GM18526 (cell line): ENCODE results near the gene WIPF1.
A peak's percentile ranks its signal among the peaks of the same experiment; 100 is the strongest.

Experiments
- POLR2A ChIP-seq: IDR thresholded peaks from 3 replicates; pipeline ENCODE4 v1.6.1; 2011; ENCODE audit not compliant: insufficient read length; ENCODE audit errors: extremely low read depth

Gene WIPF1

GRCh38 chr2:174608866-174609214, 11.2 kb upstream of the WIPF1 start:
- TF ChIP-seq POLR2A, result no peak

GRCh38 chr2:174607989-174608865, 10.6 kb upstream of the WIPF1 start:
- no peak for TF ChIP-seq POLR2A

- TF ChIP-seq POLR2A, result no peak
Observed at GRCh38 chr2:174607584-174607983, 10.0 kb upstream of the WIPF1 start.

GRCh38 chr2:174606336-174606735, 8.7 kb upstream of the WIPF1 start:
- TF ChIP-seq POLR2A, result no peak

GRCh38 chr2:174605687-174606086, 8.1 kb upstream of the WIPF1 start:
- TF ChIP-seq POLR2A, result no peak

- no peak for TF ChIP-seq POLR2A
Observed at GRCh38 chr2:174603280-174603679, 5.7 kb upstream of the WIPF1 start.

GRCh38 chr2:174602745-174603144, 5.1 kb upstream of the WIPF1 start:
- TF ChIP-seq POLR2A, result no peak

GRCh38 chr2:174600349-174600748, 2.7 kb upstream of the WIPF1 start:
- peak; percentile 3 for TF ChIP-seq POLR2A

- TF ChIP-seq POLR2A, result no peak
Observed at GRCh38 chr2:174599310-174599921, 1.8 kb upstream of the WIPF1 start.

- no peak for TF ChIP-seq POLR2A
Observed at GRCh38 chr2:174597009-174597344, 627 bp downstream of the WIPF1 start.

GRCh38 chr2:174595891-174596397, 1.7 kb downstream of the WIPF1 start:
- no peak for TF ChIP-seq POLR2A

- no peak for TF ChIP-seq POLR2A
Observed at GRCh38 chr2:174595116-174595809, 2.3 kb downstream of the WIPF1 start.

- TF ChIP-seq POLR2A, result no peak
Observed at GRCh38 chr2:174594456-174594855, 3.1 kb downstream of the WIPF1 start.

GRCh38 chr2:174593574-174594203, 3.9 kb downstream of the WIPF1 start:
- TF ChIP-seq POLR2A, result peak; percentile 17

GRCh38 chr2:174593041-174593440, 4.6 kb downstream of the WIPF1 start:
- TF ChIP-seq POLR2A, result no peak
